SU-DHL-6 (cell line): ENCODE data around the gene CMTM7.

Source experiments
- H2AFZ ChIP-seq: fragments of 200-600 bp; sonication (generic); 2 replicates; pipeline ENCODE4 v1.6.1; 2014; ENCODE audit warnings: low read depth, mild to moderate bottlenecking, moderate library complexity, mixed read lengths, antibody characterized with exemption, low read length; ENCODE audit not compliant: severe bottlenecking
- H3F3A ChIP-seq: fragments of 200-600 bp; shearing (Covaris generic); 2 replicates; pipeline ENCODE4 v1.6.0; 2016; ENCODE audit warnings: antibody characterized with exemption, mild to moderate bottlenecking; ENCODE audit not compliant: insufficient read depth
- H3K27ac ChIP-seq: fragments of 200-600 bp; sonication (generic); 2 replicates; pipeline ENCODE4 v1.5.1; 2016; ENCODE audit warnings: low read depth, mild to moderate bottlenecking, low read length, moderate library complexity, mixed read lengths
- H3K27me3 ChIP-seq: fragments of 200-600 bp; sonication (generic), shearing (Covaris generic); 2 replicates; pipeline ENCODE4 v1.6.0; 2014; ENCODE audit warnings: mild to moderate bottlenecking, low read length
- H3K36me3 ChIP-seq: fragments of 200-600 bp; sonication (generic); 2 replicates; pipeline ENCODE4 v1.6.1; 2014; ENCODE audit warnings: mild to moderate bottlenecking, low read length, mixed read lengths
- H3K4me2 ChIP-seq: fragments of 300-600, 200-600 bp; shearing (Covaris generic), sonication (generic); 2 replicates; pipeline ENCODE4 v1.6.0; 2014; ENCODE audit warnings: low read length, low read depth, mild to moderate bottlenecking; ENCODE audit not compliant: poor library complexity, severe bottlenecking
- H3K4me3 ChIP-seq: fragments of 200-600 bp; sonication (generic); 2 replicates; pipeline ENCODE4 v1.5.1; 2014; ENCODE audit warnings: antibody characterized with exemption, low read length, mild to moderate bottlenecking, mixed read lengths; ENCODE audit not compliant: insufficient read depth, poor library complexity, severe bottlenecking
- H3K79me2 ChIP-seq: fragments of 200-600 bp; sonication (generic); 2 replicates; pipeline ENCODE4 v1.6.1; 2014; ENCODE audit warnings: mild to moderate bottlenecking, low read length, moderate library complexity; ENCODE audit not compliant: insufficient read depth
- H3K9ac ChIP-seq: fragments of 200-600 bp; sonication (generic); 2 replicates; pipeline ENCODE4 v1.7.0; 2014; ENCODE audit warnings: mild to moderate bottlenecking, low read length
- H3K9me2 ChIP-seq: fragments of 200-600 bp; sonication (generic); replicated peaks from 2 replicates; pipeline ENCODE4 v1.6.1; 2014; ENCODE audit warnings: low read length; ENCODE audit not compliant: insufficient read depth
- H3K9me3 ChIP-seq: fragments of 200-600 bp; sonication (generic); 2 replicates; pipeline ENCODE4 v1.6.1; 2014; ENCODE audit warnings: low read length, mixed read lengths; ENCODE audit not compliant: insufficient read depth
- H4K20me1 ChIP-seq: fragments of 200-600 bp; sonication (generic); 2 replicates; pipeline ENCODE4 v1.6.1; 2014; ENCODE audit warnings: low read depth, mild to moderate bottlenecking, antibody characterized with exemption, low read length, moderate library complexity, mixed read lengths
- EZH2phosphoT487 ChIP-seq: fragments of 200-600 bp; sonication (generic), shearing (Covaris generic); conservative IDR thresholded peaks from 2 replicates; pipeline ENCODE4 v1.6.1; 2018; ENCODE audit warnings: mild to moderate bottlenecking, antibody characterized with exemption, low read length, moderate library complexity, mixed read lengths
- TF ChIP-seq, protein P1 (sequence below): fragments of 200-600 bp; sonication (generic); IDR thresholded peaks from one replicate; pipeline ENCODE4 v1.5.1; 2017; ENCODE audit warnings: antibody characterized with exemption, mild to moderate bottlenecking, low read length, moderate library complexity; ENCODE audit not compliant: insufficient read depth, poor library complexity, severe bottlenecking

CMTM7 gene

DNA sequence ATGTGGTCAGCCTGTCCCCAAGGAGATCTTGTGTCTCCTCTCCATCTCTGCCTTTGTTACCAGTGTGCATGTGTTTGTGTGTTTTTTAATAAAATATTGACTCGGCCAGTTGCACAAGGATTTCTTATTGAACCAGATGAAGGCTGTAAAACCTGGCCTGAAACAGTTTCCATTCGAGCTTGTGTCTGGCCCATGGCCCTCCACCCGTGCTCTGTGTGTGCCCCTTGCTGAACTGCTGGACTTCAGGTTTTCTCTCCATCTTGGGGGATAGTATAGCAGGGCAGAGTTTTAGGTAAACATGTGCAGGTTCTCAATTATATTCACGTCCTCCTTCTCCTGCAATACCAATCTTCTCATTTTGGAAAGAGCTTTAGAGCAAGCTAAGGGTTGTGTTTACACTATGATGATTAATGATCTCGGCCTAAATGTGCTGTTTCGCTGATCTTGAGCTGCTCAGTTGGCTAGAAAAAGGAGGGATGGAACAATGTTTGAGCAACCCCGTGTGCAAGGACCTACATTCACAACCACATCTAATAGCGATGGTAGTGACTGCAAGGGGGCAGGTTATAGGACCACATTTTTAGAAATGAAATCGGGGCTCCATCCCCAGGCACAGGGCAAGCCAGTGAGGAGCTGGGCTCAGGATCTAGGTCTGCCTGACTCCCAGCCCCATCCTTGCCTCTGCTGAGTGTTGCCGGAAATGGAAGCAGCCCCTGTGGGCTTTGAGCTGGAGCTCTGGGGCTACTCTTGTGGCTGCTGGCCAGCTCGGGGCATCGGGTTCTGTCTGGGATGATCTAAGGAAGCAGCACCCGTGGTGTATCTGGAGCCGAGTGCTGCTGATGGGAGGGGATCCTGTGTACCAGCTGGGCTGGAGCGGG, 63.3 kb downstream of the CMTM7 start:
- Histone ChIP-seq H3K9me2 (no peaks in the 10 kb centered on the region), H3K36me3 (no peaks in the 10 kb centered on the region), H3K9ac (no peak overlapping the region), H3K27me3 (no peaks in the 10 kb centered on the region), H3K79me2 (no peaks in the 10 kb centered on the region), H3F3A (no peaks in the 10 kb centered on the region), H4K20me1 (no peaks in the 10 kb centered on the region), H3K4me2 (no peak overlapping the region), H3K4me3 (no peak overlapping the region), H3K9me3 (no peaks in the 10 kb centered on the region), H2AFZ (no peak overlapping the region), H3K27ac (no peak overlapping the region)
- TF ChIP-seq EZH2phosphoT487 = no peak
- TF ChIP-seq, protein P1, sequence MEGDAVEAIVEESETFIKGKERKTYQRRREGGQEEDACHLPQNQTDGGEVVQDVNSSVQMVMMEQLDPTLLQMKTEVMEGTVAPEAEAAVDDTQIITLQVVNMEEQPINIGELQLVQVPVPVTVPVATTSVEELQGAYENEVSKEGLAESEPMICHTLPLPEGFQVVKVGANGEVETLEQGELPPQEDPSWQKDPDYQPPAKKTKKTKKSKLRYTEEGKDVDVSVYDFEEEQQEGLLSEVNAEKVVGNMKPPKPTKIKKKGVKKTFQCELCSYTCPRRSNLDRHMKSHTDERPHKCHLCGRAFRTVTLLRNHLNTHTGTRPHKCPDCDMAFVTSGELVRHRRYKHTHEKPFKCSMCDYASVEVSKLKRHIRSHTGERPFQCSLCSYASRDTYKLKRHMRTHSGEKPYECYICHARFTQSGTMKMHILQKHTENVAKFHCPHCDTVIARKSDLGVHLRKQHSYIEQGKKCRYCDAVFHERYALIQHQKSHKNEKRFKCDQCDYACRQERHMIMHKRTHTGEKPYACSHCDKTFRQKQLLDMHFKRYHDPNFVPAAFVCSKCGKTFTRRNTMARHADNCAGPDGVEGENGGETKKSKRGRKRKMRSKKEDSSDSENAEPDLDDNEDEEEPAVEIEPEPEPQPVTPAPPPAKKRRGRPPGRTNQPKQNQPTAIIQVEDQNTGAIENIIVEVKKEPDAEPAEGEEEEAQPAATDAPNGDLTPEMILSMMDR = no peak

DNA sequence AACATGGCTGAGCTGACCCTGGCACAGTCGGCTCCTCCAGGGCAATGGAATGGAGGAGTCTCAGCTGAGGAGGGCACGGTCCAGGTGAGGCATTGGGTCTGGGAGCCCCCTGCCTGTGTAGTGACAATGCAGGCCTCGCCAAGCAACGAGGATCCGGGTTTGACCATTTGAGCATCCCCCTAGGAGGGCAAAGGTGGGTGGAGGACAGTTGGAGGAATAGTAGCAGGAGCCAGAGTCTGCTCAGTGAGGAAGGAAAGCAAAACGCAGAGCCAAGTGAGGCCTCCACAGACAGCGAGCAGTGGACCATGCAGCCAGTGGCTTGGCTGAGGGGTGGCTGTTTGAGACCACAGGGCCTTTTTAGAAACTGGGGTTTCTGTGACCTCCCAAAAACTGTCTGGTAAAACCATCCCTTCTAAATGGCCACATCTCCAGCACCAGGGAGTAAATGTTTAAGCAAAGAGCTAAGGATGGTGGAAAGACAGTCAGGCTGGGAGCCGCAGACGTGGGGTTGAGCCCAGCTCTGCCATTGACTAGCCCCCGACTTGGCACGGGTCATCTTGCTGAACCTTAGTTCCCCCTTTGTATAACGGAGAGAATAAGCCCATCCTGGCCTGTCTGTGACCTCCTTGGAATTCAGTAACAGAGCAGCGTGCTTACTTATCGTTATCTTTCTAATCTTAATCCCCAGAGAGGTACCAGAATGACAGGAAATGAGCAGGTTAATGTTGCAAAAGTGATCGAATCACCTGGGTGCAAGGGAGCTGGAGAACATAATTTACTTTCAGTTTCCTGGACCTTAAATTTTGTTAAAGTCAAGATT, 64.2 kb downstream of the CMTM7 start:
- Histone ChIP-seq H3K9me2 (no peaks in the 10 kb centered on the region), H3K9me3 (no peaks in the 10 kb centered on the region), H3F3A (no peaks in the 10 kb centered on the region), H3K27me3 (no peaks in the 10 kb centered on the region), H3K27ac (no peak overlapping the region), H3K9ac (no peak overlapping the region), H2AFZ (no peak overlapping the region), H3K4me3 (no peak overlapping the region), H4K20me1 (no peaks in the 10 kb centered on the region), H3K79me2 (no peaks in the 10 kb centered on the region), H3K36me3 (no peaks in the 10 kb centered on the region), H3K4me2 (no peak overlapping the region)
- TF ChIP-seq EZH2phosphoT487 = no peak
- TF ChIP-seq, protein P1 = no peak

DNA sequence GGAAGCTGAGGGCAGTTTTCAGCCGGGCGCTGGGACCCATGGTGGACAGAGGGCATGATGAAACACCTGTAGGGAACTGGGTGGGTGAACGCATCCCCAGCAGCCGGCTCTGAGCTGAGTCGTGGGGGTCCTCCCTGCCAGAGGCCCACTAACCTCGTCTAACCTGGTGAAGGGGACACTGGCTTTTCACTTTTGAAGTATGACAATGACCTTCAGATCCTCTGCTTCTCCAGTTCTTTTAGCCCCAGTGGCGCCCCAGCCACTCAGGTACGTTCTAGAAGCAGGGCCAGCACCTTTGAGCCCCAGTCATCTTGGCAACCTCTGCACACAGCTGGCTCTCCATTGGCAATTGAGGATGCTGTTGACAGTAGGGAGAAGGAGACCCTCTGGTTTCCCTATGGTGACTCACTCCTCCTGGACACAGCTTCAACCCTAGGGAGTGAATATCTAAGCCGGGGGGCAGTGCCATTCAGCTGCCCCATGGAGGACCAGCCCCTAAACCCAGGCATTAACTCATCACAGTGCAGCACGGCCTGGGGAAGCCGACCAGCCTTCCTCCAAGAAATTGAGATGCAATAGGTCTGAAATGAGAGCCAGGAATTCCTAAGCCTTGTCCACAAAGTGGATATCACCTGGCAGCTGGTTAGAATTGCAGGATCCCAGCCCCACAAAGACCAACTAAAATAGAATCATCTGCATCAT, 64.9 kb downstream of the CMTM7 start:
- H3K36me3 ChIP-seq = no peaks in the 10 kb centered on the region
- no peaks in the 10 kb centered on the region for H3K79me2 ChIP-seq
- no peak overlapping the region for H3K9ac ChIP-seq

More for the DNA sequence above, 64.9 kb downstream of the CMTM7 start:
- H3K9me3 ChIP-seq = no peaks in the 10 kb centered on the region
- no peak overlapping the region for H3K4me2 ChIP-seq
- TF ChIP-seq, protein P1 = no peak
- no peak for TF ChIP-seq EZH2phosphoT487
- H3K9me2 ChIP-seq = no peaks in the 10 kb centered on the region
- no peak overlapping the region for H3K4me3 ChIP-seq
- no peaks in the 10 kb centered on the region for H3F3A ChIP-seq
- H3K27me3 ChIP-seq = no peaks in the 10 kb centered on the region
- H3K27ac ChIP-seq = no peak overlapping the region
- H4K20me1 ChIP-seq = no peaks in the 10 kb centered on the region
- H2AFZ ChIP-seq = no peak overlapping the region
